BLaER1 treated with 17β-estradiol and CSF1 and Interleukin-3, amounts not matched to agents 10 nM and 100 nM (cell line): Measurements from ENCODE around the gene ATXN10.

Source experiments
- H3K27ac ChIP-seq, 11 experiments: shearing (Covaris generic); formaldehyde crosslinking; 2 replicates each; pipeline ENCODE4 v1.8.1; 2022
- H3K27me3 ChIP-seq, 11 experiments: shearing (Covaris generic); formaldehyde crosslinking; 2 replicates each; pipeline ENCODE4 v1.8.1; 2022
- H3K36me3 ChIP-seq, 11 experiments: shearing (Covaris generic); formaldehyde crosslinking; 2 replicates each; pipeline ENCODE4 v1.8.1; 2022
- H3K4me1 ChIP-seq, 10 experiments: shearing (Covaris generic); formaldehyde crosslinking; 2 replicates each; pipeline ENCODE4 v1.8.1; 2022
- H3K4me2 ChIP-seq, 11 experiments: shearing (Covaris generic); formaldehyde crosslinking; 2 replicates each; pipeline ENCODE4 v1.8.1; 2022
- H3K4me3 ChIP-seq, 10 experiments: shearing (Covaris generic); formaldehyde crosslinking; 2 replicates each; pipeline ENCODE4 v1.8.1; 2022
- H3K9ac ChIP-seq, 11 experiments: shearing (Covaris generic); formaldehyde crosslinking; 2 replicates each; pipeline ENCODE4 v1.8.1; 2022
- H3K9me3 ChIP-seq, 11 experiments: shearing (Covaris generic); formaldehyde crosslinking; replicated peaks in 1 of 11; 2 replicates each; pipeline ENCODE4 v1.8.1; 2022
- H4K20me1 ChIP-seq, 11 experiments: shearing (Covaris generic); formaldehyde crosslinking; 2 replicates each; pipeline ENCODE4 v1.8.1; 2022
- Cebpa-rat ChIP-seq, 11 experiments: shearing (Covaris generic); IDR thresholded peaks; 2 replicates each; pipeline ENCODE4 v1.8.1; 2022

The ATXN10 gene

GRCh38 chr22:45860201-45860600 is 188.6 kb downstream of the ATXN10 start:
- H3K4me1 ChIP-seq, result peaks cover 0 to 8% (median 3%) of the 10 kb centered on the region in 10 experiments; a peak in 5 of 20 replicates
- no peaks in the 10 kb centered on the region for H3K9me3 ChIP-seq
- H4K20me1 ChIP-seq, result peaks cover 0 to 65% (median 18%) of the 10 kb centered on the region in 11 experiments; a peak in 17 of 22 replicates
- no peak for TF ChIP-seq Cebpa-rat (IDR thresholded peaks at IDR 0.05)
- H3K27me3 ChIP-seq, result peaks cover 12 to 24% (median 15%) of the 10 kb centered on the region in 11 experiments
- H3K27ac ChIP-seq, result no peak overlapping the region
- no peak overlapping the region for H3K4me2 ChIP-seq
- no peak overlapping the region for H3K4me3 ChIP-seq
- H3K36me3 ChIP-seq, result peaks cover 15 to 40% (median 19%) of the 10 kb centered on the region in 11 experiments; a peak in 18 of 22 replicates
- no peak overlapping the region for H3K9ac ChIP-seq

DNA sequence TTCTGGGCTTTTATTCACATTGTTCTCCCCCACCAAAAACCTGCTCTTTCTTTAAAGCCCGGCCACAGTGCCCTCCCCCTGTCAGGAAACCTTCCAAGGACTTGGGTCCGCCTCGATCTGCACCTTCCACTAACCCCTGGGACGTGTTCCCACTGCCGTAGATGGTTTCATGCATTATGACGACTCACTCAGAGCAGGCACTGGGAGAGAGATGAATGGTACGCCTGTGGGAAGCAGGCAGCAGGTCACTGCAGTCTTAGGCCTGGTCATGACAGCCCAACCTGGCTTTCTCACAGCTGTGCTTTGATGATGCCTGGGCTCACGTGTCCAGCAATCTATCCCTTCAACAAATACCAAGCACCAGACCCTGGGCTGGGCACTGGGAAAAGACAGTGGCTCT is 189.6 kb downstream of the ATXN10 start:
- Histone ChIP-seq H3K9ac (no peak overlapping the region), H3K4me1 (peaks cover 0 to 8% (median 3%) of the 10 kb centered on the region in 10 experiments; a peak in 5 of 20 replicates), H4K20me1 (peaks cover 0 to 76% (median 27%) of the 10 kb centered on the region in 11 experiments; a peak in 17 of 22 replicates), H3K9me3 (no peaks in the 10 kb centered on the region), H3K4me3 (no peak overlapping the region), H3K27me3 (peaks cover 22 to 34% (median 26%) of the 10 kb centered on the region in 11 experiments), H3K27ac (no peak overlapping the region), H3K4me2 (no peak overlapping the region), H3K36me3 (peaks cover 4 to 30% (median 10%) of the 10 kb centered on the region in 11 experiments; a peak in 12 of 22 replicates)
- no peak for TF ChIP-seq Cebpa-rat (IDR thresholded peaks at IDR 0.05)

GRCh38 chr22:45863981-45864751 is 192.5 kb downstream of the ATXN10 start:
- Histone ChIP-seq H3K36me3 (peaks cover 0 to 7% (median 0%) of the 10 kb centered on the region in 11 experiments; a peak in 3 of 22 replicates), H3K4me1 (peaks cover 0 to 13% (median 7%) of the 10 kb centered on the region in 10 experiments; a peak in 9 of 20 replicates), H3K27ac (no peak overlapping the region; a peak in 1 of 22 replicates), H3K27me3 (peaks cover 51 to 63% (median 55%) of the 10 kb centered on the region in 11 experiments), H3K4me3 (no peak overlapping the region), H3K9ac (no peak overlapping the region), H4K20me1 (peaks cover 0 to 84% (median 49%) of the 10 kb centered on the region in 11 experiments; a peak in 18 of 22 replicates), H3K4me2 (peak overlapping the region in 5 of 11 experiments; percentile 14 to 35 (median 16); a peak in 4 of 22 replicates), H3K9me3 (no peaks in the 10 kb centered on the region)
- TF ChIP-seq Cebpa-rat (IDR thresholded peaks at IDR 0.05), result no peak

DNA sequence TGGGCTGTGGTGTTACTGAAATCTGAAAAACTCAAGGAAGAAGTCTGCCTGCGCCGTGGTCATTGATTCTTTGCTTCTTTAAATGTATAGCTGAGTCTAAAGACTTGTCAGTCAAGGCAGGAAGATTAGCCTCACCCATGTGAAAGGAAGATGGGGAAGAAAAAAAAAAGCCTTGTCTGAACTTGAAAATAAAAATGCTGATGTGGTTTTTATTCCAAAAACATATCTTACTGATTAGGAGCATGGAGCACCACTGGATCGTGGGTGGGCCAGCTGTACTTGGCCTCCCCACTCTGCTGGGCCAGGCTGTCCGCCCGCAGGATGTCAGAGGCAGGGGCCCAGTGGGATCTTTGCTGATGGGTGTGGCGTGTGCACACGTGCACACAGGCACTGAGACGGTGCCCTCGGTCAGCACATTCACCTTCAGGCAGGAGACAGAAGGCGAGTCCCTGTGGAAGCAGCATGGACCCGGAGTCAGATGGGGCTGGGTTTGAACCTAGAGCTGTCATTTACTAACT is 193.4 kb downstream of the ATXN10 start:
- peaks cover 0 to 80% (median 52%) of the 10 kb centered on the region in 11 experiments; a peak in 18 of 22 replicates for H4K20me1 ChIP-seq
- H3K27me3 ChIP-seq, result peaks cover 60 to 72% (median 63%) of the 10 kb centered on the region in 11 experiments
- H3K27ac ChIP-seq, result no peak overlapping the region
- TF ChIP-seq Cebpa-rat (IDR thresholded peaks at IDR 0.05), result no peak
- H3K4me1 ChIP-seq, result peaks cover 0 to 13% (median 7%) of the 10 kb centered on the region in 10 experiments; a peak in 9 of 20 replicates
- no peak overlapping the region for H3K9ac ChIP-seq
- no peaks in the 10 kb centered on the region for H3K9me3 ChIP-seq
- no peak overlapping the region for H3K4me3 ChIP-seq
- no peak overlapping the region for H3K4me2 ChIP-seq
- no peaks in the 10 kb centered on the region for H3K36me3 ChIP-seq

GRCh38 chr22:45865561-45866125 is 194.0 kb downstream of the ATXN10 start:
- Histone ChIP-seq H3K9me3 (no peaks in the 10 kb centered on the region), H3K4me1 (peaks cover 0 to 13% (median 7%) of the 10 kb centered on the region in 10 experiments; a peak in 9 of 20 replicates), H3K4me3 (no peak overlapping the region), H3K27me3 (peaks cover 66 to 78% (median 69%) of the 10 kb centered on the region in 11 experiments), H3K27ac (no peak overlapping the region), H3K9ac (no peak overlapping the region), H3K36me3 (no peaks in the 10 kb centered on the region), H3K4me2 (no peak overlapping the region), H4K20me1 (peaks cover 0 to 80% (median 52%) of the 10 kb centered on the region in 11 experiments; a peak in 18 of 22 replicates)
- TF ChIP-seq Cebpa-rat (IDR thresholded peaks at IDR 0.05), result no peak

DNA sequence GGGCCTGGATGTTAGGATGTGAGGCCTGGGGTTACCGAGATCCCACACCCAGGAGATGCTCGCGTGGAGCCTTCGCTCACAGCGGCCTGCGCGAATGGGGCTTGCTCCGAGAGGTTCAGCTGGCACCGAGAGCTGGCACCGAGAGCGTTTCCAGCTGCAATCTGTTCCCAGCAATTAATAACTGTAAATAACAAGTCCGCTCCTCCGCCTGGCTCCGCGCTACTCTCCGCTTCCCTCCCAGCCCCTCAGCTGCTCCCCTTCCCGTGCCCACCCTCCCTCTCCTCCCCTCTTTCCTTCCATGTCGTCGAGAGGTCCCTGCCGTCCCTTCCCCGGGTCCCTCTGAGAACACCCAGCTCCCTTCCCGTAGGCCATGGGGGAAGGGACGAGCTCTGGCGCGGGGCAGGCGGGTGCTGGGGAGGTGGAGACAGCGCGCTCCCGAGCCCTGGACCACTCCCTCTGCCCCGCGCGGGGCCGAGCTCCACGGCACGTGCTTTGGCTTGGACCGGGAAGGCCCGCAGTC is 194.6 kb downstream of the ATXN10 start:
- peaks cover 67 to 79% (median 71%) of the 10 kb centered on the region in 11 experiments for H3K27me3 ChIP-seq
- no peaks in the 10 kb centered on the region for H3K36me3 ChIP-seq
- no peak for TF ChIP-seq Cebpa-rat (IDR thresholded peaks at IDR 0.05)
- no peak overlapping the region for H3K27ac ChIP-seq
- no peak overlapping the region for H3K9ac ChIP-seq
- H3K4me1 ChIP-seq, result peaks cover 0 to 13% (median 7%) of the 10 kb centered on the region in 10 experiments; a peak in 9 of 20 replicates
- H3K9me3 ChIP-seq, result no peaks in the 10 kb centered on the region
- no peak overlapping the region for H3K4me3 ChIP-seq
- peaks cover 0 to 79% (median 52%) of the 10 kb centered on the region in 11 experiments; a peak in 18 of 22 replicates for H4K20me1 ChIP-seq
- H3K4me2 ChIP-seq, result no peak overlapping the region

DNA sequence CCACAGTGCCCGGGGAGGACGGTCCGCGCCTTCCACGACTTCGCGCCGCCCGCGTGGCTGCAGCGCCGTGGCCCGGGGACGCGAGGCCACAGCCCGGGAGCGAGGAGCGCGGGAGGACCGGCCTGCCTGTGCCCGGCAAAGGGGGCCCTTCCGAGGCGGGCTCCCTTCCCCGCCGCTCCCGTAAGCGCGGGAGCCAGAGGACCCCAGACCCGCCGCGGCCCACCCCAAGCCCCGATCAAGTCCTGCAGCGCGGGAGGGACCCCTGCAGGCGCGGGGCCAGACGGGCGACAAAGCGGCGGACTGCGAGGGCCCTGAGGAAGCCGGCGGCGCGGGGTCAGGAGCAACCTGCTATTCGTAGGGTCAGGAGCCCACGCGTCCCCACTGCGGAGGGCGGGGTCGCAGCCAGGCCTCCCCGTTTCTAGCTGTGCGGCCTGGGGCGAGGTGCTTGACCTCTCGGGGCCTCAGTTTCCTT is 195.0 kb downstream of the ATXN10 start:
- peaks cover 67 to 79% (median 71%) of the 10 kb centered on the region in 11 experiments for H3K27me3 ChIP-seq
- no peak for TF ChIP-seq Cebpa-rat (IDR thresholded peaks at IDR 0.05)
- H3K27ac ChIP-seq, result no peak overlapping the region
- H4K20me1 ChIP-seq, result peaks cover 0 to 74% (median 52%) of the 10 kb centered on the region in 11 experiments; a peak in 18 of 22 replicates
- H3K9me3 ChIP-seq, result 0 out of 22 replicates have a peak, but pooled peaks cover 0 to under 1% (median 0%) of the 10 kb centered on the region in 11 experiments
- H3K36me3 ChIP-seq, result no peaks in the 10 kb centered on the region
- H3K9ac ChIP-seq, result no peak overlapping the region
- H3K4me1 ChIP-seq, result peaks cover 0 to 13% (median 7%) of the 10 kb centered on the region in 10 experiments; a peak in 9 of 20 replicates
- H3K4me2 ChIP-seq, result peak overlapping the region in 5 of 11 experiments; percentile 1 to 30 (median 26); a peak in 4 of 22 replicates
- no peak overlapping the region for H3K4me3 ChIP-seq

DNA sequence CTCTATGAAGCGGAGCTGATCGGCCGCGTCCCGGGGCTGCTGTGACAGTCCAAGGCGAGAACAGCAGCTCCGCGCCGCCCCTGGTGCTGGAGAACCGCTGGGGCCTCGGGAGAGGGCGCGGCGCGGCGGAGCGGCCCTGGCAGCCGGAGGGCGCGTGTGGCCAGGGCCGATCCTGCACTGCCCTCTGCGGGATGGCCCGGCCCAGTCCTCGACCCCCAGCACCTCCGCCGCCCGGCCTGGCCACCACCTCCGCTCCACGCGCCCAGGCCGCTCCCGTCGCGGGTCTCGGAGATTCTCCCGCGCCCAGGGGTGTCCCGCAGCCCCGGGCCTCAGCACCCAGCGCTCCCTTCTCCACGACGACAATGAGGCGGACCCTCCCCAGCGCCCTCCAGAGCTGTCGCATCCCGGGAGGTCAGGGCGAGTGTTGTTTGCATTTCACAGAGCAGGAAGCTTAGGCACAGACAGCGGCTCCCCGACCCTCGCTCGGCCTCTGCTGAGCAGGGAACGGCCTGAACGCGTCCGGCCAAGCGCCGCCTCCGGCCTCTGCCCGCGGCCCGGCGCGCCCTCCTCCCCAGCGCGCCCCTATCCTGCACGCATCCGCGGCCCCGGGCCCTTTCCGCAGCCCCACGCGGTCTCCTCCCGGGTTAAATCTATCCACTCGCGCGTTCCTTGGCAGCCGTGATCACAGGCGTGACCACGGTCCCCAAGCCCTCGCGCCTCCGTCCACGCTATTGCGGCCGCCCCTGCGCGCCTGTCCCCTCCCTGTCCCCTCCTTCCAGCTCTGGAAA is 195.7 kb downstream of the ATXN10 start:
- no peak overlapping the region for H3K4me3 ChIP-seq
- no peak for TF ChIP-seq Cebpa-rat (IDR thresholded peaks at IDR 0.05)
- H3K36me3 ChIP-seq, result peaks cover 0 to under 1% (median 0%) of the 10 kb centered on the region in 11 experiments; a peak in 2 of 22 replicates
- peaks cover 1 to 7% (median 5%) of the 10 kb centered on the region in 11 experiments for H3K9me3 ChIP-seq
- H3K4me2 ChIP-seq, result peak overlapping the region in 5 of 11 experiments; percentile 1 to 30 (median 26); a peak in 4 of 22 replicates
- H3K27ac ChIP-seq, result no peak overlapping the region
- H4K20me1 ChIP-seq, result peaks cover 0 to 73% (median 52%) of the 10 kb centered on the region in 11 experiments; a peak in 18 of 22 replicates
- H3K4me1 ChIP-seq, result peaks cover 0 to 13% (median 7%) of the 10 kb centered on the region in 10 experiments; a peak in 9 of 20 replicates
- no peak overlapping the region; a peak in 1 of 22 replicates for H3K9ac ChIP-seq
- H3K27me3 ChIP-seq, result peaks cover 67 to 80% (median 71%) of the 10 kb centered on the region in 11 experiments
